B cell (primary cell): ENCODE data around the gene NDST4. TPM values are rescaled to one million over a fixed set of nuclear protein-coding genes. Genes with fewer than 3 reads are reported as not detected.

ENCODE experiments used
- ATAC-seq: fragments of 200-7000 bp; cut with Tn5 transposase; one replicate; pipeline ENCODE4 v1.10.0; 2021; ENCODE audit warnings: low read depth, mild to moderate bottlenecking, moderate number of reproducible peaks, moderate library complexity
- CTCF ChIA-PET: fragments of 350-600 bp; sonication (Branson Sonifier 250); formaldehyde crosslinking; loops from one replicate; lab custom pipeline; 2021; ENCODE audit warnings: antibody characterized with exemption, inconsistent platforms; lab: Charles Lee
- POLR2A ChIA-PET: fragments of 350-600 bp; sonication (Branson Sonifier 250); formaldehyde crosslinking; loops from one replicate; lab custom pipeline; 2021; ENCODE audit warnings: antibody characterized with exemption; lab: Charles Lee
- DNase-seq: peaks from one replicate; pipeline ENCODE4 v3.0.0; 2013
- H2AFZ ChIP-seq: 2 replicates; pipeline ENCODE4 v1.6.1; 2012; ENCODE audit warnings: mild to moderate bottlenecking, low read depth, low read length; ENCODE audit not compliant: insufficient read depth, poor library complexity, severe bottlenecking
- H3K27ac ChIP-seq, 2 donors: 1 replicate in 1 of 2; 2 replicates in 1 of 2; pipeline ENCODE4 v1.5.1; 2012 to 2013; ENCODE audit warnings: low read length in 2 of 2, mild to moderate bottlenecking in 2 of 2, moderate library complexity in 1 of 2
- H3K27me3 ChIP-seq, 4 experiments: fragments of 200-600 bp in 1 of 4; sonication (generic) in 1 of 4; replicated peaks in 1 of 4; 1 replicate in 2 of 4; 2 replicates in 2 of 4; pipeline versions ENCODE4 v1.6.1 to v1.7.0; 2013 to 2016; ENCODE audit warnings: low read length in 3 of 4, mild to moderate bottlenecking in 2 of 4, mixed read lengths in 1 of 4, moderate library complexity in 1 of 4; ENCODE audit not compliant: insufficient read depth in 4 of 4, control insufficient read depth in 3 of 4; ENCODE audit errors: control extremely low read depth in 1 of 4
- H3K36me3 ChIP-seq, 2 experiments: replicated peaks in 1 of 2; 1 replicate in 1 of 2; 2 replicates in 1 of 2; pipeline versions ENCODE4 v1.6.1 to v1.7.1; 2013; ENCODE audit warnings: low read length in 1 of 2; ENCODE audit not compliant: insufficient read depth in 2 of 2, control insufficient read depth in 1 of 2; ENCODE audit errors: control extremely low read depth in 1 of 2, extremely low read depth in 1 of 2
- H3K4me1 ChIP-seq, 2 donors: fragments of 200-600 bp in 1 of 2; sonication (generic) in 1 of 2; 1 replicate in 1 of 2; 2 replicates in 1 of 2; pipeline versions ENCODE4 v1.5.1 to v1.6.1; 2013 to 2017; ENCODE audit warnings: low read length in 2 of 2; ENCODE audit not compliant: control insufficient read depth in 2 of 2, insufficient read depth in 2 of 2
- H3K4me2 ChIP-seq: replicated peaks from 2 replicates; pipeline ENCODE3; 2012; ENCODE audit warnings: mild to moderate bottlenecking, low read depth, low read length; ENCODE audit not compliant: poor library complexity, severe bottlenecking
- H3K4me3 ChIP-seq, 5 experiments: fragments of 200-600 bp in 1 of 5; sonication (generic) in 1 of 5; 1 replicate in 3 of 5; 2 replicates in 2 of 5; pipeline versions ENCODE4 v1.5.1 to v1.7.0; 2011 to 2016; ENCODE audit warnings: low read length in 4 of 5, mild to moderate bottlenecking in 4 of 5, low read depth in 2 of 5, control low read depth in 1 of 5, moderate library complexity in 1 of 5; ENCODE audit not compliant: insufficient read depth in 1 of 5; ENCODE audit errors: control extremely low read depth in 1 of 5, extremely low read depth in 1 of 5
- H3K79me2 ChIP-seq: fragments of 200-600 bp; sonication (generic); one replicate; pipeline ENCODE4 v1.6.0; 2016; ENCODE audit warnings: low read length; ENCODE audit not compliant: control insufficient read depth, insufficient read depth
- H3K9ac ChIP-seq: fragments of 200-600 bp; sonication (generic); 2 replicates; pipeline ENCODE4 v1.6.1; 2017; ENCODE audit warnings: mild to moderate bottlenecking, low read length, moderate library complexity
- H3K9me3 ChIP-seq, 3 donors: one replicate each; pipeline versions ENCODE4 v1.6.1 to v1.7.1; 2013; ENCODE audit warnings: low read length in 2 of 3; ENCODE audit not compliant: control insufficient read depth in 2 of 3, insufficient read depth in 1 of 3; ENCODE audit errors: control extremely low read depth in 1 of 3
- H4K20me1 ChIP-seq: 2 replicates; pipeline ENCODE4 v1.6.0; 2012; ENCODE audit warnings: mild to moderate bottlenecking, low read length; ENCODE audit not compliant: insufficient read depth, control insufficient read depth, poor library complexity, severe bottlenecking
- H3K27ac Mint-ChIP-seq: one replicate; pipeline ENCODE4 v1.8.0; 2021; ENCODE audit warnings: mixed read lengths
- H3K27me3 Mint-ChIP-seq: one replicate; pipeline ENCODE4 v1.8.0; 2021; ENCODE audit warnings: mixed read lengths
- H3K4me1 Mint-ChIP-seq: one replicate; pipeline ENCODE4 v1.8.0; 2021; ENCODE audit warnings: mixed read lengths
- H3K4me3 Mint-ChIP-seq: one replicate; pipeline ENCODE4 v1.8.0; 2021; ENCODE audit warnings: mixed read lengths
- H3K9me3 Mint-ChIP-seq: one replicate; pipeline ENCODE4 v1.8.0; 2022; ENCODE audit warnings: mixed read lengths; ENCODE audit not compliant: insufficient read depth
- EZH2 ChIP-seq: IDR thresholded peaks from 2 replicates; pipeline ENCODE4 v1.6.1; 2012; ENCODE audit warnings: borderline replicate concordance, low read depth, mild to moderate bottlenecking, moderate library complexity, low read length; ENCODE audit not compliant: insufficient read depth, poor library complexity, severe bottlenecking
- WGBS: methylation state at CpG from one replicate; pipeline ENCODE4 v1.1.5; 2013; ENCODE audit warnings: missing lambda C conversion rate; ENCODE audit not compliant: insufficient coverage; 5-methylcytosine and 5-hydroxymethylcytosine counted together
- intact Hi-C: fragments of 100-400 bp; cut with micrococcal nuclease; formaldehyde crosslinking; loops from one replicate; pipeline ENCODE4 v1.10.0; 2022
- polyA plus RNA-seq: library from polyadenylated mRNA; depleted of rRNA; stranded (reverse); fragments of >200 nt; gene quantifications from 2 replicates; pipeline ENCODE4 v1.2.3, GENCODE V29; 2012
- total RNA-seq, 2 donors: library from RNA; stranded (reverse); fragments of 120-200 nt in 1 of 2; gene quantifications; 1 replicate in 1 of 2; 2 replicates in 1 of 2; pipeline versions ENCODE4 v1.2.3 to v1.2.4, GENCODE V29; 2013 to 2022
- TF ChIP-seq, protein P1 (sequence below): fragments of 200-600 bp; IDR thresholded peaks from one replicate; pipeline ENCODE4 v1.8.0; 2022; ENCODE audit warnings: antibody characterized with exemption, mild to moderate bottlenecking

The NDST4 gene
- total and polyA plus RNA-seq, 2 donors (not counting 1 experiment from before 2014, with no cell fraction given) = not detected

DNA sequence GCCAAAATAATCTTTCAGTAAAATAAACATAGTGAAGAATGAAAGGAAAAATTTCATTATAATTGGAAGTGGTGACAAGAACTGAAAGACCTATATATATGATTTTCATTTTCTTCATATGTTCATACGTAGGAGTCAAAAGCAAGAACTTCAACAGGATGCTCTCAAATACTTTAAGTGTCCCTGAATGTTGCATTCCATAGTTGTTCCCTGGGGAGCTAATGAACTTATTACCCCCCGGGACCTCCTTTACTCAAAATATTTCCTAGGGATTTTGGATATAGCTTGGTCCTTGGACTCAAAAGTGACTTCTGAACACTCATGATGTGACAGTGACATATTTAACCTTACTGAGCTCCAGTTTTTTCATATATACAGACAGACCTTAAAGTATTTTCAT lies 44.9 kb upstream of the NDST4 start:
- Mint-ChIP-seq H3K27ac (no peak overlapping the region), H3K4me1 (peaks cover 2% of the 10 kb centered on the region), H3K9me3 (no peaks in the 10 kb centered on the region), H3K27me3 (no peaks in the 10 kb centered on the region), H3K4me3 (no peak overlapping the region)
- Histone ChIP-seq H3K27me3 (no peaks in the 10 kb centered on the region), H3K4me3 (no peak overlapping the region), H3K4me2 (no peak overlapping the region), H3K36me3 (no peaks in the 10 kb centered on the region), H3K9ac (no peak overlapping the region), H3K27ac (no peak overlapping the region), H3K4me1 (no peaks in the 10 kb centered on the region), H3K79me2 (no peaks in the 10 kb centered on the region), H4K20me1 (no peaks in the 10 kb centered on the region), H3K9me3 (no peaks in the 10 kb centered on the region), H2AFZ (no peak overlapping the region)
- intact Hi-C loops = no loop called here
- ChIA-PET POLR2A (no interaction called here), CTCF (no interaction called here)
- WGBS = no CpG with 5 or more reads among the region's 2 CpGs
- ATAC-seq = no peak
- TF ChIP-seq EZH2 = no peak
- TF ChIP-seq, protein P1, sequence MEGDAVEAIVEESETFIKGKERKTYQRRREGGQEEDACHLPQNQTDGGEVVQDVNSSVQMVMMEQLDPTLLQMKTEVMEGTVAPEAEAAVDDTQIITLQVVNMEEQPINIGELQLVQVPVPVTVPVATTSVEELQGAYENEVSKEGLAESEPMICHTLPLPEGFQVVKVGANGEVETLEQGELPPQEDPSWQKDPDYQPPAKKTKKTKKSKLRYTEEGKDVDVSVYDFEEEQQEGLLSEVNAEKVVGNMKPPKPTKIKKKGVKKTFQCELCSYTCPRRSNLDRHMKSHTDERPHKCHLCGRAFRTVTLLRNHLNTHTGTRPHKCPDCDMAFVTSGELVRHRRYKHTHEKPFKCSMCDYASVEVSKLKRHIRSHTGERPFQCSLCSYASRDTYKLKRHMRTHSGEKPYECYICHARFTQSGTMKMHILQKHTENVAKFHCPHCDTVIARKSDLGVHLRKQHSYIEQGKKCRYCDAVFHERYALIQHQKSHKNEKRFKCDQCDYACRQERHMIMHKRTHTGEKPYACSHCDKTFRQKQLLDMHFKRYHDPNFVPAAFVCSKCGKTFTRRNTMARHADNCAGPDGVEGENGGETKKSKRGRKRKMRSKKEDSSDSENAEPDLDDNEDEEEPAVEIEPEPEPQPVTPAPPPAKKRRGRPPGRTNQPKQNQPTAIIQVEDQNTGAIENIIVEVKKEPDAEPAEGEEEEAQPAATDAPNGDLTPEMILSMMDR = no peak
- DNase-seq = no peak

DNA sequence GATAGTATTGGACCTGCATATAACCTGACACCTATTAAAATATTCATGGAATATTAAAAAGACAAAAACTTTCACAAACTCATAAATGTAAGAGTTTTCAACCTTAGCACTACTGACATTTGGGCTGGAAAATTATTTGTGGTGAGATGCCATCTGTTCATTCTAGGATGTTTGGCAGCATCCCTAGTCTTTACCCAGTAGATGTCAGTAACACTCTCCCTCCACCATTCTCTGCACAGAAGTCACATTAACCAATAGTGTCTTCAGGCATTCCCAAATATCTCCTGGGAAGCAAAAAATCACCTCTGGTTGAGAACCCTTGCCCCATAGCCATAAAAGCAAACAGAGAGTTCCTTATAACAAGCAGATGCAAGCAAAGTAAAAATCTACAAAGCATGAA lies 41.4 kb upstream of the NDST4 start:
- Histone ChIP-seq H3K36me3 (no peaks in the 10 kb centered on the region), H3K4me2 (no peak overlapping the region), H3K27me3 (no peaks in the 10 kb centered on the region), H3K27ac (no peak overlapping the region), H3K9ac (no peak overlapping the region), H4K20me1 (no peaks in the 10 kb centered on the region), H3K4me1 (no peaks in the 10 kb centered on the region), H3K9me3 (no peaks in the 10 kb centered on the region), H3K4me3 (no peak overlapping the region), H2AFZ (no peak overlapping the region), H3K79me2 (no peaks in the 10 kb centered on the region)
- no peaks in the 10 kb centered on the region for H3K27me3 Mint-ChIP-seq
- DNase-seq = no peak
- H3K27ac Mint-ChIP-seq = no peak overlapping the region
- ChIA-PET POLR2A (no interaction called here), CTCF (no interaction called here)
- no peak overlapping the region for H3K4me3 Mint-ChIP-seq
- no peak for TF ChIP-seq EZH2
- TF ChIP-seq, protein P1 = no peak
- peaks cover 2% of the 10 kb centered on the region for H3K4me1 Mint-ChIP-seq
- no peaks in the 10 kb centered on the region for H3K9me3 Mint-ChIP-seq
- intact Hi-C loops = no loop called here
- no peak for ATAC-seq
